Vagina (tissue), 2 donors: ENCODE results near the gene ZSWIM6. TPM values are rescaled to one million over a fixed set of nuclear protein-coding genes. Genes with fewer than 3 reads are reported as not detected.
"Not testable (repeated sequence)": the region's sequence is repeated elsewhere in the genome, so short reads cannot be mapped to it uniquely, and the experiment has no call there.

Source experiments
- DNase-seq, 2 donors: peaks; one replicate each; pipeline ENCODE4 v3.0.0-alpha.2; 2017; ENCODE audit errors: extremely low spot score in 2 of 2
- H3K27ac ChIP-seq: fragments of 200-600 bp; sonication (generic); one replicate; pipeline ENCODE4 v1.5.1; 2019
- H3K27me3 ChIP-seq: fragments of 200-600 bp; sonication (generic); one replicate; pipeline ENCODE4 v1.5.1; 2019
- H3K36me3 ChIP-seq, 2 donors: fragments of 200-600 bp; sonication (generic); one replicate each; pipeline ENCODE4 v1.5.1; 2017 to 2019
- H3K4me1 ChIP-seq: fragments of 200-600 bp; sonication (generic); one replicate; pipeline ENCODE4 v1.5.1; 2019
- H3K4me3 ChIP-seq, 2 donors: fragments of 200-600 bp; sonication (generic); 1 replicate in 1 of 2; 2 replicates in 1 of 2; pipeline ENCODE4 v1.5.1; 2016 to 2019
- H3K9me3 ChIP-seq: fragments of 200-600 bp; sonication (generic); one replicate; pipeline ENCODE4 v1.5.1; 2019
- POLR2A ChIP-seq, 2 donors: fragments of 450-650 bp; IDR thresholded peaks; one replicate each; pipeline ENCODE4 v1.6.1; 2017; ENCODE audit warnings: antibody characterized with exemption in 2 of 2, mild to moderate bottlenecking in 2 of 2, moderate library complexity in 2 of 2
- POLR2AphosphoS5 ChIP-seq, 2 donors: sonication (generic); formaldehyde crosslinking; IDR thresholded peaks; one replicate each; pipeline ENCODE4 v1.9.0; 2017; ENCODE audit warnings: antibody characterized with exemption in 2 of 2, mild to moderate bottlenecking in 2 of 2, low read depth in 1 of 2; ENCODE audit not compliant: insufficient read depth in 1 of 2
- intact Hi-C: fragments of 100-400 bp; cut with DNase I; formaldehyde crosslinking; loops from one replicate; pipeline ENCODE4 v1.15.1; 2023
- total RNA-seq: library from RNA; depleted of rRNA; stranded (reverse); fragments of >200 nt; gene quantifications from one replicate; pipeline ENCODE4 v1.2.3, GENCODE V29; 2016
- TF ChIP-seq, protein P1 (sequence below), 3 experiments: fragments of 450-650 bp in 2 of 3; fragments of 200-600 bp in 1 of 3; sonication (generic) in 1 of 3; IDR thresholded peaks; one replicate each; pipeline ENCODE4 v1.5.1; 2017 to 2019; ENCODE audit warnings: antibody characterized with exemption in 3 of 3, mild to moderate bottlenecking in 2 of 3, moderate library complexity in 2 of 3

Gene ZSWIM6
- total RNA-seq, 1 donor from 2014 or later, result 16.7 TPM

DNA sequence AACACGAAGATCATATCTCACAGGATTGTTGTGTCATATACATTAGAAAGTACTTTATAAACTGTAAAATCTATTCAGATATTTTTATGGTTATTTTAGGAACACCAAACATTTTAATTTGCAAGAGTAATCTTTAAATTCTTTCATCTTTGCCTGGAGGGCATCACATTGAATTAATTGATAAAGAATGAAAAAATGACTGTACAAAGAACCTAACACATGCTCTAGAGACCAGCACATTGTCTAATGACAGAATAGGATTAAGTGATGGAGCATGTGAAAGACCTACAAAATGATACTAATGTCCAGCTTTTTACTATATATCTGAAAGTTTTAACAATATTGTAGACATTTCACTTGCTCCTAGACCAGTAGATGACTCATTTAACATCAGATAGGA is 88.0 kb downstream of the ZSWIM6 start:
- Histone ChIP-seq H3K36me3 (no peaks in the 10 kb centered on the region), H3K27ac (no peak overlapping the region), H3K9me3 (no peaks in the 10 kb centered on the region), H3K4me1 (peaks cover 27% of the 10 kb centered on the region), H3K4me3 (no peak overlapping the region), H3K27me3 (no peaks in the 10 kb centered on the region)
- DNase-seq, result no peak
- TF ChIP-seq, protein P1, sequence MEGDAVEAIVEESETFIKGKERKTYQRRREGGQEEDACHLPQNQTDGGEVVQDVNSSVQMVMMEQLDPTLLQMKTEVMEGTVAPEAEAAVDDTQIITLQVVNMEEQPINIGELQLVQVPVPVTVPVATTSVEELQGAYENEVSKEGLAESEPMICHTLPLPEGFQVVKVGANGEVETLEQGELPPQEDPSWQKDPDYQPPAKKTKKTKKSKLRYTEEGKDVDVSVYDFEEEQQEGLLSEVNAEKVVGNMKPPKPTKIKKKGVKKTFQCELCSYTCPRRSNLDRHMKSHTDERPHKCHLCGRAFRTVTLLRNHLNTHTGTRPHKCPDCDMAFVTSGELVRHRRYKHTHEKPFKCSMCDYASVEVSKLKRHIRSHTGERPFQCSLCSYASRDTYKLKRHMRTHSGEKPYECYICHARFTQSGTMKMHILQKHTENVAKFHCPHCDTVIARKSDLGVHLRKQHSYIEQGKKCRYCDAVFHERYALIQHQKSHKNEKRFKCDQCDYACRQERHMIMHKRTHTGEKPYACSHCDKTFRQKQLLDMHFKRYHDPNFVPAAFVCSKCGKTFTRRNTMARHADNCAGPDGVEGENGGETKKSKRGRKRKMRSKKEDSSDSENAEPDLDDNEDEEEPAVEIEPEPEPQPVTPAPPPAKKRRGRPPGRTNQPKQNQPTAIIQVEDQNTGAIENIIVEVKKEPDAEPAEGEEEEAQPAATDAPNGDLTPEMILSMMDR (IDR thresholded peaks at IDR 0.05), result no peak
- no peak for TF ChIP-seq POLR2A (IDR thresholded peaks at IDR 0.05)
- TF ChIP-seq POLR2AphosphoS5 (IDR thresholded peaks at IDR 0.05; ENCODE audit: insufficient read depth in 1 of 2, low read depth in 1 of 2), result no peak
- intact Hi-C loops, result no loop called here

GRCh38 chr5:61421262-61421661 is 89.2 kb downstream of the ZSWIM6 start:
- peaks cover 22% of the 10 kb centered on the region for H3K4me1 ChIP-seq
- H3K27ac ChIP-seq, intact Hi-C loops, H3K27me3 ChIP-seq, H3K36me3 ChIP-seq, DNase-seq, H3K4me3 ChIP-seq, H3K9me3 ChIP-seq: not testable (repeated sequence)

DNA sequence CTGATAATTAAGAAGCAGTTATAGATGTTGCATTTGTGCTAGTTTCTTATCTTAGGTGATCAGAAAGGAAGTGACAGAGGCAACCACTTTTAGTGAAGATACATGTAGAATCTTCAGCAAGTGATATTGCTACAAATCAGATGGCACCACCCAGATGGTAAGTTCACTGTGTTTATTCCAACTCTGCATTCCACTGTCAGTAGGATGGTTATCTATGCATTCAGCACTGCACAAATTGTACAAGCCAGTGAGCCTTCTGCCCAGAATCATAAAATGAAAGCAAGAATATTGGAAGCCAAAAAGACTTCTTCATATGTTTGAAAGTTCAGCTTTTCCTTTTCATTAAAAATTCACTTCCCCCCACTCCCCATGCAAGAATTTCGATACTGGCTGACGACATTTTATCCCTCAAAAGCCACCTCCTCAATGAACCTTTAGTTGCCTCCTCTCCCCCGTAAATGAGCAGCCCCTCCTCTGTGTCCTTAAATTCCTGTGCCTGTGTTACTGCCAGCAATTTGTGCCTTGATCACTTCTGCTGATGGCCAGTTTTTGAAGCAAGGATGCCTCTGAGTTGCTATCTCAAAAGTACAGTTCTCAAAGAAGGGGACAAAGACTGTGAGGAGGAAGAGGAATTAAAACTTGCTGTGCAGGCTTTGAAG is 91.6 kb downstream of the ZSWIM6 start:
- H3K4me1 ChIP-seq, result peaks cover 15% of the 10 kb centered on the region
- no peak for DNase-seq
- no peak overlapping the region for H3K4me3 ChIP-seq
- intact Hi-C loops, result no loop called here
- no peaks in the 10 kb centered on the region for H3K9me3 ChIP-seq
- H3K36me3 ChIP-seq, result no peaks in the 10 kb centered on the region
- no peak for TF ChIP-seq POLR2A (IDR thresholded peaks at IDR 0.05)
- TF ChIP-seq, protein P1 (IDR thresholded peaks at IDR 0.05), result no peak
- TF ChIP-seq POLR2AphosphoS5 (IDR thresholded peaks at IDR 0.05; ENCODE audit: insufficient read depth in 1 of 2, low read depth in 1 of 2), result no peak
- no peaks in the 10 kb centered on the region for H3K27me3 ChIP-seq
- H3K27ac ChIP-seq, result no peak overlapping the region

- Histone ChIP-seq H3K27me3 (no peaks in the 10 kb centered on the region), H3K4me1 (peaks cover 15% of the 10 kb centered on the region), H3K4me3 (no peak overlapping the region), H3K9me3 (no peaks in the 10 kb centered on the region), H3K27ac (no peak overlapping the region), H3K36me3 (no peaks in the 10 kb centered on the region)
- intact Hi-C loops, result no loop called here
- DNase-seq, result no peak
- TF ChIP-seq, protein P1 (IDR thresholded peaks at IDR 0.05), result no peak
- TF ChIP-seq POLR2AphosphoS5 (IDR thresholded peaks at IDR 0.05; ENCODE audit: insufficient read depth in 1 of 2, low read depth in 1 of 2) (no peak), POLR2A (IDR thresholded peaks at IDR 0.05) (no peak)
Measured at GRCh38 chr5:61425918-61426317, 93.9 kb downstream of the ZSWIM6 start.

DNA sequence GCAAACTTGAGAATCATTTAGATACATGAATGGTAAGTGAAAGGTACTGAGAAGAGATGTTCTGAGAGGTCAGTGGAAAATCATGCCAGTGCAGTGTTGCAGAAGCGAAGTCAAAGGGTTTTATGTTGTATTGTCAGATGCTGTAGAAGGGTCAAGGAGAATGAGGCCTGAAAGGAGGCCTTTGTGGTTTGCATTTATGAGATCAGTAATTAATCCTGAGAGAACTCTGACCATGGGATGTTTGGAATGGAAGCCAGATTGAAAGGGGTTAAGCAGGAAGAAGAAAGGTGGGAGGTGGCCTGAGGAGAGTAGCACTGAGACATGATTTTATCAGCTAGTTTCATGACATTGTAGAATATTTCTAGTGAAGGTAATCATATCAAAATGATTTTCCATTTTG is 97.8 kb downstream of the ZSWIM6 start:
- intact Hi-C loops, result no loop called here
- Histone ChIP-seq H3K27me3 (no peaks in the 10 kb centered on the region), H3K4me1 (peaks cover 11% of the 10 kb centered on the region), H3K27ac (no peak overlapping the region), H3K36me3 (no peaks in the 10 kb centered on the region), H3K9me3 (no peaks in the 10 kb centered on the region), H3K4me3 (no peak overlapping the region)
- no peak for DNase-seq
- TF ChIP-seq POLR2AphosphoS5 (IDR thresholded peaks at IDR 0.05; ENCODE audit: insufficient read depth in 1 of 2, low read depth in 1 of 2) (no peak), POLR2A (IDR thresholded peaks at IDR 0.05) (no peak)
- TF ChIP-seq, protein P1 (IDR thresholded peaks at IDR 0.05), result no peak
